Adrenal gland (tissue), 12 donors: ENCODE measurements around the gene GALNT18. TPM values are rescaled to one million over a fixed set of nuclear protein-coding genes. Genes with fewer than 3 reads are reported as not detected.

Source experiments
- DNase-seq, 7 donors: peaks; one replicate each; pipeline ENCODE4 v3.0.0-alpha.2; 2019 to 2020
- H3K27ac ChIP-seq, 5 donors: fragments of 200-600 bp; sonication (generic) in 4 of 5; 1 replicate in 3 of 5; 2 replicates in 2 of 5; pipeline versions ENCODE4 v1.5.1 to v1.8.0; 2016 to 2020; ENCODE audit warnings: mild to moderate bottlenecking in 1 of 5
- H3K27me3 ChIP-seq: fragments of 200-600 bp; 2 replicates; pipeline ENCODE4 v1.8.0; 2021
- H3K36me3 ChIP-seq, 2 donors: fragments of 200-600 bp; replicated peaks in 1 of 2; 1 replicate in 1 of 2; 2 replicates in 1 of 2; pipeline versions ENCODE4 v1.5.1 to v1.8.0; 2018 to 2022
- H3K4me1 ChIP-seq, 2 donors: fragments of 200-600 bp; replicated peaks in 1 of 2; 1 replicate in 1 of 2; 2 replicates in 1 of 2; pipeline versions ENCODE4 v1.5.1 to v1.8.0; 2018 to 2021
- H3K4me3 ChIP-seq, 4 donors: fragments of 200-600 bp; sonication (generic) in 3 of 4; one replicate each; pipeline ENCODE4 v1.5.1; 2016 to 2018
- H3K9me3 ChIP-seq, 3 donors: fragments of 200-600 bp; sonication (generic) in 1 of 3; replicated peaks in 1 of 3; 1 replicate in 2 of 3; 2 replicates in 1 of 3; pipeline versions ENCODE4 v1.5.1 to v1.8.0; 2016 to 2021
- POLR2A ChIP-seq, 2 donors: fragments of 450-650 bp; IDR thresholded peaks; one replicate each; pipeline ENCODE4 v1.6.1; 2017; ENCODE audit warnings: antibody characterized with exemption in 2 of 2, mild to moderate bottlenecking in 2 of 2, moderate library complexity in 1 of 2
- WGBS, 4 donors: extraction: QIAGEN DNeasy Blood & Tissue Kit in 2 of 4; methylation state at CpG; one replicate each; pipeline versions ENCODE4 v1.1.5 to v1.1.7; 2013 to 2017; 5-methylcytosine and 5-hydroxymethylcytosine counted together
- intact Hi-C, 2 donors: fragments of 100-400 bp; cut with DNase I; formaldehyde crosslinking; loops; one replicate each; pipeline versions ENCODE4 v1.14.1 to v1.15.0; 2022 to 2023
- polyA plus RNA-seq, 3 donors: library from polyadenylated mRNA; stranded (reverse); fragments of 200-250 nt in 2 of 3; fragments of 350-450 nt in 1 of 3; fragmentation: Illumina TruSeq in 1 of 3; extraction: RNeasy Lipid Tissue Mini Kit (QIAGEN cat#74804) in 1 of 3; gene quantifications; one replicate each; pipeline ENCODE4 v1.2.3, GENCODE V29; 2013 to 2014
- total RNA-seq, 9 donors: library from RNA; depleted of rRNA in 4 of 9; stranded (reverse); fragments of >200 nt in 4 of 9; fragments of 120-200 nt in 1 of 9; fragmentation: NEBNext Ultra II Directional in 1 of 9; extraction: Animal tissue kit (Norgen Biotek cat#: 25700) in 1 of 9; gene quantifications; one replicate each; pipeline versions ENCODE4 v1.1.0 to v1.2.4, GENCODE V29; 2013 to 2023
- TF ChIP-seq, protein P1 (sequence below), 6 experiments: fragments of 450-650 bp in 4 of 6; fragments of 200-600 bp in 2 of 6; sonication (generic) in 1 of 6; IDR thresholded peaks; 1 replicate in 5 of 6; 2 replicates in 1 of 6; pipeline versions ENCODE4 v1.5.1 to v1.8.0; 2016 to 2021; ENCODE audit warnings: antibody characterized with exemption in 6 of 6, mild to moderate bottlenecking in 2 of 6, moderate library complexity in 1 of 6
- donor health status: healthy with polysubstance abuse.
- donor health status: Bipolar disorder and iron deficiency.
- donor health status: DM: yes; HTN: yes; CAD: no.
- donor health status: DM: no; HTN: no; CAD: no.
- donor health status: DM: no; HTN: no; CAD: no.
- donor health status: DM: yes; HTN: yes; CAD: no.

Gene GALNT18
- total and polyA plus RNA-seq, 12 donors: 1.4 to 15.1 (median 6.4) TPM

DNA sequence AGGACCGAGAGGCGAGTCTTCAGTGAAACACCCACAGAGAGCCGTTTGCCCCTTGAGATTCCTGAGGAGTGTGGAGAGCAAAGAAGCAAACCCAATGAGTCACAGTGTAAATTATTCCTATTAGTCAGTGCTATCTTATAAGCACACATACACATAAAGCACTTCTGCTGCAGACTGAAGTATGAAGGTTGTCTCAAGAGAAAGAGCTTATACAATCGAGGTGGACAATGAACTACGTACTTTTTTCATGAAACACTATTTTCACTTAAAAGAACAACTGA lies 37.3 kb downstream of the GALNT18 start:
- TF ChIP-seq POLR2A (IDR thresholded peaks at IDR 0.05): no peak
- TF ChIP-seq, protein P1, sequence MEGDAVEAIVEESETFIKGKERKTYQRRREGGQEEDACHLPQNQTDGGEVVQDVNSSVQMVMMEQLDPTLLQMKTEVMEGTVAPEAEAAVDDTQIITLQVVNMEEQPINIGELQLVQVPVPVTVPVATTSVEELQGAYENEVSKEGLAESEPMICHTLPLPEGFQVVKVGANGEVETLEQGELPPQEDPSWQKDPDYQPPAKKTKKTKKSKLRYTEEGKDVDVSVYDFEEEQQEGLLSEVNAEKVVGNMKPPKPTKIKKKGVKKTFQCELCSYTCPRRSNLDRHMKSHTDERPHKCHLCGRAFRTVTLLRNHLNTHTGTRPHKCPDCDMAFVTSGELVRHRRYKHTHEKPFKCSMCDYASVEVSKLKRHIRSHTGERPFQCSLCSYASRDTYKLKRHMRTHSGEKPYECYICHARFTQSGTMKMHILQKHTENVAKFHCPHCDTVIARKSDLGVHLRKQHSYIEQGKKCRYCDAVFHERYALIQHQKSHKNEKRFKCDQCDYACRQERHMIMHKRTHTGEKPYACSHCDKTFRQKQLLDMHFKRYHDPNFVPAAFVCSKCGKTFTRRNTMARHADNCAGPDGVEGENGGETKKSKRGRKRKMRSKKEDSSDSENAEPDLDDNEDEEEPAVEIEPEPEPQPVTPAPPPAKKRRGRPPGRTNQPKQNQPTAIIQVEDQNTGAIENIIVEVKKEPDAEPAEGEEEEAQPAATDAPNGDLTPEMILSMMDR (IDR thresholded peaks at IDR 0.05): no peak
- DNase-seq: no peak
- Histone ChIP-seq H3K4me3 (no peak overlapping the region), H3K4me1 (peaks cover 0 to 6% of the 10 kb centered on the region in 2 donors), H3K27ac (no peak overlapping the region), H3K27me3 (peaks cover 5% of the 10 kb centered on the region), H3K36me3 (no peaks in the 10 kb centered on the region), H3K9me3 (no peaks in the 10 kb centered on the region)
- 78 to 82% (median 78%) methylated on average over 5 of the region's 5 CpGs for WGBS, 4 donors
- intact Hi-C loops: no loop called here

DNA sequence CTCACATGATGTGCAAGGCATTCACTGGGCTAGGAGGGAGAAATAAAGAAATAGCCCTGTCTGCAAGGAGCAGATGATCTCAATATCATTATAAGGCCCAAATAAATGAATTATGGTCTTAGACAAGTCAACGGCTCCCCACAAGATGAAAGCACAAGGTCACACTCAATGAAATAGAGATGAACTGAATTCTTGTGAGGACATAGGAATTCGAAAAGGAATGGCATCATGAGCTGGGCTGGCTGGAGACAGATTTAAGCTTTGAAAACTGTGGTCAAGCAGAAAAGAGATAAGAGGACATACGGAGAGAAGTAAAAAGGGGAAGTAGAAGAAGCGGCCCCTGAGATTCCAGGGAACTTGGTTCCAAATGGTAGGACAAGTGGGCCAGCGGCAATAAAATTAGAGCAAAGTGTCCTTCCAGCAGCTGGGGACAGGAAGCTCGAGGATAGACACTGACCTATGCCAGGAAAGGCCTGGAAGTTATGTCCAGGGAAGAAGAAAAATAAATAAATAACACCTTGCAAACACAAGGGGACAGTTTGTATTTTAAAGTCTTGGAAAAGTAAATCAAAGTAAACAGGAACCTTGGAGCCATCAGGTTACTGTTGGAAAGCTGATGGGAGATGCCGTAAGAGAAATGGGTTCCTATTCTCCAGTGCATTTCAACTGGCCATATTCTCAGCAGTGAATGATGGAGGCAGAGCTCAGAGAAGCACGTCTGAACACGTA lies 37.8 kb downstream of the GALNT18 start:
- Histone ChIP-seq H3K27me3 (peaks cover 5% of the 10 kb centered on the region), H3K9me3 (no peaks in the 10 kb centered on the region), H3K4me1 (peaks cover 0 to 6% of the 10 kb centered on the region in 2 donors), H3K36me3 (no peaks in the 10 kb centered on the region), H3K4me3 (no peak overlapping the region), H3K27ac (no peak overlapping the region)
- TF ChIP-seq POLR2A (IDR thresholded peaks at IDR 0.05): no peak
- TF ChIP-seq, protein P1 (IDR thresholded peaks at IDR 0.05): no peak
- WGBS, 4 donors: 71 to 78% (median 77%) methylated on average over 9 of the region's 9 CpGs
- no peak for DNase-seq
- intact Hi-C loops: no loop called here

- no peaks in the 10 kb centered on the region for H3K36me3 ChIP-seq
- H3K27ac ChIP-seq: no peak overlapping the region
- peaks cover 0 to 6% of the 10 kb centered on the region in 2 donors for H3K4me1 ChIP-seq
- H3K4me3 ChIP-seq: no peak overlapping the region
- H3K9me3 ChIP-seq: no peaks in the 10 kb centered on the region
- WGBS, 4 donors: 81 to 92% (median 84%) methylated on average over 5 of the region's 5 CpGs
- intact Hi-C loops: no loop called here
- TF ChIP-seq POLR2A (IDR thresholded peaks at IDR 0.05): no peak
- TF ChIP-seq, protein P1 (IDR thresholded peaks at IDR 0.05): no peak
- DNase-seq: no peak
- H3K27me3 ChIP-seq: peaks cover 5% of the 10 kb centered on the region
Measured at GRCh38 chr11:11582011-11582701, 39.6 kb downstream of the GALNT18 start.

DNA sequence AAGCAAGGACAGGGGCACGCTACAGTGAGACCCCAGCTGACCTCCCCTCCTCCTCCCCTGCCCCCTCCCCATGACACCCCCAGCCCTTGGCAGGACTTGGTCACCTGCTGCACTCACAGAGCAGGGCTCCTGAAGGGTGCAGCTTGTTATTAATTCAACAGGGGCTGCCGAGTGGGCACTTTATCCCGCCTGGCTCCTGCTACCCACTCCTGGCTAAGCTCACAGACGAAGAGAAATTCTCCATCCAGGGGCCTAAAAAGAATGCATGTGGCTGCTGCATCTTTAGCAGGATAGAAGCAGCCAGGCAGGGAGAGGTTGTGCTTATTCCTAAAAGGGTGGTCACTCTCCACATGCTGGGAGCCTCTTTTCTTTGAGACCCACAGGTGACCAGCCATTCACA lies 40.3 kb downstream of the GALNT18 start:
- WGBS, 4 donors: 79 to 91% (median 89%) methylated on average over 3 to 4 of the region's 4 CpGs

More for the DNA sequence above, 40.3 kb downstream of the GALNT18 start:
- Histone ChIP-seq H3K27ac (no peak overlapping the region), H3K9me3 (no peaks in the 10 kb centered on the region), H3K27me3 (peaks cover 5% of the 10 kb centered on the region), H3K4me1 (peaks cover 0 to 6% of the 10 kb centered on the region in 2 donors), H3K36me3 (no peaks in the 10 kb centered on the region), H3K4me3 (no peak overlapping the region)
- TF ChIP-seq, protein P1 (IDR thresholded peaks at IDR 0.05): no peak
- no peak for TF ChIP-seq POLR2A (IDR thresholded peaks at IDR 0.05)
- intact Hi-C loops: no loop called here
- no peak for DNase-seq
